Gastroesophageal sphincter (tissue), 3 donors: ENCODE data around the gene FAU.

Source experiments
- CTCF ChIP-seq, 4 experiments: fragments of 200-600 bp in 2 of 4; fragments of 450-650 bp in 2 of 4; sonication (generic) in 1 of 4; IDR thresholded peaks; one replicate each; pipeline ENCODE4 v1.5.1; 2017 to 2019; ENCODE audit warnings: antibody characterized with exemption in 4 of 4, mild to moderate bottlenecking in 2 of 4, moderate library complexity in 2 of 4
- POLR2A ChIP-seq, 2 donors: fragments of 450-650 bp; IDR thresholded peaks; one replicate each; pipeline ENCODE4 v1.6.1; 2017; ENCODE audit warnings: antibody characterized with exemption in 2 of 2, mild to moderate bottlenecking in 2 of 2, moderate library complexity in 1 of 2

- no peak for TF ChIP-seq CTCF (IDR thresholded peaks at IDR 0.05)
- no peak for TF ChIP-seq POLR2A (IDR thresholded peaks at IDR 0.05)
Observed at GRCh38 chr11:65169164-65169641, 47.3 kb upstream of the FAU start.
